HG02840 (cell line): ENCODE measurements around the gene HES6.

Source experiments
- ATAC-seq: cut with Tn5 transposase; IDR thresholded peaks from one replicate; pipeline ENCODE4 v1.9.1; 2021; ENCODE audit warnings: mild to moderate bottlenecking, moderate library complexity, moderate number of reproducible peaks; ENCODE audit not compliant: unreplicated experiment, low FRiP score

Gene HES6

GRCh38 chr2:238237431-238238135 lies 2.3 kb downstream of the HES6 start:
- ATAC-seq, result no peak

- no peak for ATAC-seq
These were observed 3.3 kb downstream of the HES6 start for GRCh38 chr2:238236571-238236970.

GRCh38 chr2:238235856-238236255 lies 4.0 kb downstream of the HES6 start:
- ATAC-seq, result no peak

- ATAC-seq, result no peak
These were observed 4.5 kb downstream of the HES6 start for GRCh38 chr2:238235331-238235732.

GRCh38 chr2:238233625-238234024 lies 6.2 kb downstream of the HES6 start:
- no peak for ATAC-seq

GRCh38 chr2:238231809-238232208 lies 8.0 kb downstream of the HES6 start:
- ATAC-seq, result no peak

- no peak for ATAC-seq
These were observed 8.5 kb downstream of the HES6 start for GRCh38 chr2:238231251-238231793.

GRCh38 chr2:238230699-238231098 lies 9.1 kb downstream of the HES6 start:
- ATAC-seq, result no peak

GRCh38 chr2:238228700-238229099 lies 11.1 kb downstream of the HES6 start:
- ATAC-seq, result no peak

- no peak for ATAC-seq
These were observed 12.2 kb downstream of the HES6 start for GRCh38 chr2:238227587-238228032.

GRCh38 chr2:238226698-238227586 lies 12.9 kb downstream of the HES6 start:
- ATAC-seq, result no peak

- no peak for ATAC-seq
These were observed 13.7 kb downstream of the HES6 start for GRCh38 chr2:238225911-238226697.

- no peak for ATAC-seq
These were observed 14.7 kb downstream of the HES6 start for GRCh38 chr2:238225121-238225520.

- no peak for ATAC-seq
These were observed 15.3 kb downstream of the HES6 start for GRCh38 chr2:238224356-238225035.

- no peak for ATAC-seq
These were observed 18.8 kb downstream of the HES6 start for GRCh38 chr2:238220892-238221521.

GRCh38 chr2:238220274-238220891 lies 19.5 kb downstream of the HES6 start:
- ATAC-seq, result no peak

GRCh38 chr2:238216651-238217184 lies 23.1 kb downstream of the HES6 start:
- no peak for ATAC-seq

- no peak for ATAC-seq
These were observed 32.8 kb downstream of the HES6 start for GRCh38 chr2:238207006-238207405.
